HG03175 (cell line): ENCODE results near the gene ZWINT.

ENCODE experiments used
- ATAC-seq: cut with Tn5 transposase; IDR thresholded peaks from one replicate; pipeline ENCODE4 v1.9.1; 2021; ENCODE audit warnings: mild to moderate bottlenecking, moderate library complexity; ENCODE audit not compliant: unreplicated experiment

ZWINT gene

GRCh38 chr10:56360967-56361612, at the start of gene ZWINT:
TSS of gene ZWINT (minus strand) at chr10:56361259. CDS start at chr10:56361236, 23 bp downstream.
- ATAC-seq = peak; percentile 98

GRCh38 chr10:56383806-56384205, 22.7 kb upstream of the ZWINT start:
- no peak for ATAC-seq

GRCh38 chr10:56370217-56371113, 9.4 kb upstream of the ZWINT start:
- no peak for ATAC-seq

- no peak for ATAC-seq
Measured at GRCh38 chr10:56360583-56360966, 484 bp downstream of the ZWINT start.

GRCh38 chr10:56359837-56360236, 1.2 kb downstream of the ZWINT start:
- ATAC-seq = no peak

GRCh38 chr10:56357018-56357417, 4.0 kb downstream of the ZWINT start:
- no peak for ATAC-seq

- no peak for ATAC-seq
Measured at GRCh38 chr10:56351909-56352630, 9.0 kb downstream of the ZWINT start.

GRCh38 chr10:56349611-56350010, 11.4 kb downstream of the ZWINT start:
- ATAC-seq = no peak

- no peak for ATAC-seq
Measured at GRCh38 chr10:56348101-56348500, 13.0 kb downstream of the ZWINT start.

GRCh38 chr10:56346845-56347415, 14.1 kb downstream of the ZWINT start:
- ATAC-seq = no peak

GRCh38 chr10:56341612-56342011, 19.4 kb downstream of the ZWINT start:
- ATAC-seq = no peak

- ATAC-seq = no peak
Measured at GRCh38 chr10:56329961-56330360, 31.1 kb downstream of the ZWINT start.

GRCh38 chr10:56327118-56327517, 33.9 kb downstream of the ZWINT start:
- no peak for ATAC-seq

GRCh38 chr10:56319386-56319785, 41.7 kb downstream of the ZWINT start:
- peak; percentile 93 for ATAC-seq

GRCh38 chr10:56318816-56319215, 42.2 kb downstream of the ZWINT start:
- peak; percentile 32 for ATAC-seq

- no peak for ATAC-seq
Measured at GRCh38 chr10:56317603-56318002, 43.5 kb downstream of the ZWINT start.

GRCh38 chr10:56316603-56317002, 44.5 kb downstream of the ZWINT start:
- no peak for ATAC-seq
